Caco-2 (cell line): ENCODE measurements around the gene KCMF1. TPM values are rescaled to one million over a fixed set of nuclear protein-coding genes. Genes with fewer than 3 reads are reported as not detected.
A peak's percentile ranks its signal among the peaks of the same experiment; 100 is the strongest.

Source experiments
- BruUV-seq: library from RNA; stranded (reverse); fragments of 400-500 nt; replicated peaks from 2 replicates; lab custom pipeline; 2021; lab: Mats Ljungman, UMichigan
- CTCF ChIA-PET: fragments of 300-600 bp; sonication (Branson Sonifier 250); formaldehyde crosslinking; loops from one replicate; lab custom pipeline; 2022; ENCODE audit warnings: antibody characterized with exemption; lab: Charles Lee
- POLR2A ChIA-PET: fragments of 300-600 bp; sonication (Branson Sonifier 250); formaldehyde crosslinking; loops from one replicate; lab custom pipeline; 2022; ENCODE audit warnings: antibody characterized with exemption; lab: Charles Lee
- DNase-seq, 2 experiments: peaks; one replicate each; pipeline versions ENCODE4 v3.0.0 to v3.0.0-alpha.2; 2020 to 2022
- H3K27me3 ChIP-seq: replicated peaks from 2 replicates; pipeline ENCODE4 v1.6.0; 2011; ENCODE audit warnings: low read length; ENCODE audit not compliant: control insufficient read depth, insufficient read depth
- H3K36me3 ChIP-seq: 2 replicates; pipeline ENCODE4 v1.5.1; 2011; ENCODE audit warnings: low read length; ENCODE audit not compliant: control insufficient read depth, insufficient read depth
- H3K4me1 ChIP-seq: fragments of 250-450 bp; sonication (Bioruptor Pico); 2 replicates; pipeline ENCODE4 v1.5.1; 2020; ENCODE audit warnings: mild to moderate bottlenecking
- H3K4me3 ChIP-seq: 2 replicates; pipeline ENCODE4 v1.5.1; 2011; ENCODE audit warnings: low read depth, mild to moderate bottlenecking, control low read depth, low read length
- H3K9me3 ChIP-seq: fragments of 250-450 bp; sonication (Bioruptor Pico); 2 replicates; pipeline ENCODE4 v1.5.1; 2020; ENCODE audit warnings: mild to moderate bottlenecking, moderate library complexity
- H3K27ac Mint-ChIP-seq: one replicate; pipeline ENCODE4 v1.8.0; 2022; ENCODE audit warnings: mixed read lengths; ENCODE audit not compliant: unreplicated experiment
- H3K27me3 Mint-ChIP-seq: one replicate; pipeline ENCODE4 v1.8.0; 2022; ENCODE audit warnings: mixed read lengths; ENCODE audit not compliant: insufficient read depth, unreplicated experiment
- H3K36me3 Mint-ChIP-seq: one replicate; pipeline ENCODE4 v1.8.0; 2022; ENCODE audit warnings: mild to moderate bottlenecking, mixed read lengths; ENCODE audit not compliant: insufficient read depth, unreplicated experiment
- H3K4me1 Mint-ChIP-seq: one replicate; pipeline ENCODE4 v1.8.0; 2022; ENCODE audit warnings: low read depth, mixed read lengths; ENCODE audit not compliant: unreplicated experiment
- H3K4me3 Mint-ChIP-seq: one replicate; pipeline ENCODE4 v1.8.0; 2022; ENCODE audit warnings: mild to moderate bottlenecking, moderate library complexity, mixed read lengths; ENCODE audit not compliant: unreplicated experiment
- H3K9me3 Mint-ChIP-seq: one replicate; pipeline ENCODE4 v1.8.0; 2022; ENCODE audit warnings: mixed read lengths; ENCODE audit not compliant: unreplicated experiment
- CTCF ChIP-seq, 2 experiments: fragments of 200-600 bp in 1 of 2; IDR thresholded peaks; 1 replicate in 1 of 2; 2 replicates in 1 of 2; pipeline versions ENCODE4 v1.5.1 to v1.8.0; 2011 to 2022; ENCODE audit warnings: antibody characterized with exemption in 1 of 2, control low read depth in 1 of 2, inconsistent platforms in 1 of 2, low read depth in 1 of 2, low read length in 1 of 2, mild to moderate bottlenecking in 1 of 2, moderate library complexity in 1 of 2; ENCODE audit not compliant: insufficient read depth in 1 of 2, severe bottlenecking in 1 of 2, unreplicated experiment in 1 of 2
- intact Hi-C: fragments of 100-400 bp; cut with micrococcal nuclease; formaldehyde crosslinking; loops from one replicate; pipeline ENCODE4 v1.10.0; 2022; ENCODE audit not compliant: unreplicated experiment
- total RNA-seq: library from RNA; stranded (reverse); gene quantifications from 2 replicates; pipeline ENCODE4 v1.2.3, GENCODE V29; 2022

The KCMF1 gene
- total RNA-seq, 1 experiment from 2014 or later: 81.5 TPM

- DNase-seq: peak; percentile 78 to 90
- BruUV-seq: TSS peak; percentile 47
- no peak overlapping the region for H3K4me3 ChIP-seq
- H3K4me3 Mint-ChIP-seq: peak overlapping the region; percentile 61
- peaks cover 40% of the 10 kb centered on the region for H3K4me1 ChIP-seq
- H3K36me3 Mint-ChIP-seq: peaks cover 13% of the 10 kb centered on the region
- no peaks in the 10 kb centered on the region for H3K9me3 ChIP-seq
- no peaks in the 10 kb centered on the region for H3K9me3 Mint-ChIP-seq
- H3K36me3 ChIP-seq: no peaks in the 10 kb centered on the region
- ChIA-PET CTCF (interaction anchor here (1.0 kb wide), 1 partner anchor 28 kb away, joined by 3 read pairs; no protein-coding TSS in a partner anchor), POLR2A (interaction anchor here (0.5 to 1.7 kb wide), 3 partner anchors 11 to 89 kb away, joined by 3 to 9 read pairs (median 4); partner anchors contain the start of gene KCMF1)
- intact Hi-C loops: loop anchor here (2.0 kb wide), 2 partner anchors 32 to 56 kb away; no protein-coding TSS in a partner anchor
- no peak for TF ChIP-seq CTCF (IDR thresholded peaks at IDR 0.05; ENCODE audit: insufficient read depth in 1 of 2, low read depth in 1 of 2, low read length in 1 of 2, severe bottlenecking in 1 of 2, unreplicated experiment in 1 of 2)
- H3K4me1 Mint-ChIP-seq: peaks cover 25% of the 10 kb centered on the region
- no peaks in the 10 kb centered on the region for H3K27me3 Mint-ChIP-seq
- no peaks in the 10 kb centered on the region for H3K27me3 ChIP-seq
- H3K27ac Mint-ChIP-seq: peak overlapping the region; percentile 95
Measured at GRCh38 chr2:84958135-84959059, 12.6 kb upstream of the KCMF1 start.

GRCh38 chr2:84959095-84959565 is 11.8 kb upstream of the KCMF1 start:
- no peak for TF ChIP-seq CTCF (IDR thresholded peaks at IDR 0.05; ENCODE audit: insufficient read depth in 1 of 2, low read depth in 1 of 2, low read length in 1 of 2, severe bottlenecking in 1 of 2, unreplicated experiment in 1 of 2)
- POLR2A ChIA-PET: interaction anchor here (1.2 to 1.7 kb wide), 2 partner anchors 10 to 12 kb away, joined by 3 to 9 read pairs; partner anchors contain the start of gene KCMF1
- intact Hi-C loops: loop anchor here (2.0 kb wide), 2 partner anchors 32 to 56 kb away; no protein-coding TSS in a partner anchor
- no peak for DNase-seq
- BruUV-seq: no TSS peak
- CTCF ChIA-PET: interaction anchor here (1.0 kb wide), 1 partner anchor 29 kb away, joined by 3 read pairs; no protein-coding TSS in a partner anchor
- Mint-ChIP-seq H3K4me3 (no peak overlapping the region), H3K27me3 (no peaks in the 10 kb centered on the region), H3K4me1 (peaks cover 32% of the 10 kb centered on the region), H3K9me3 (no peaks in the 10 kb centered on the region), H3K36me3 (peaks cover 20% of the 10 kb centered on the region), H3K27ac (peak overlapping the region; percentile 95)
- H3K4me1 ChIP-seq: peaks cover 47% of the 10 kb centered on the region
- H3K4me3 ChIP-seq: no peak overlapping the region
- H3K36me3 ChIP-seq: no peaks in the 10 kb centered on the region
- no peaks in the 10 kb centered on the region for H3K27me3 ChIP-seq
- no peaks in the 10 kb centered on the region for H3K9me3 ChIP-seq
